BJ (cell line): ENCODE data around the gene LRP5. TPM values are rescaled to one million over a fixed set of nuclear protein-coding genes. Genes with fewer than 3 reads are reported as not detected.
A peak's percentile ranks its signal among the peaks of the same experiment; 100 is the strongest.

Source experiments
- CTCF ChIA-PET: fragments of 350-600 bp; formaldehyde crosslinking; extraction: SDS; loops from one replicate; lab custom pipeline; 2021; ENCODE audit warnings: antibody characterized with exemption, inconsistent platforms; lab: Yijun Ruan, JAX
- POLR2A ChIA-PET: fragments of 300-600 bp; sonication (Branson Sonifier 250); formaldehyde crosslinking; extraction: SDS; loops from one replicate; lab custom pipeline; 2021; ENCODE audit warnings: antibody characterized with exemption; lab: Charles Lee
- DNase-seq: peaks from one replicate; pipeline ENCODE4 v3.0.0-alpha.2; 2011; ENCODE audit warnings: low read depth
- H3K27me3 ChIP-seq: 2 replicates; pipeline ENCODE4 v1.6.0; 2011; ENCODE audit warnings: low read length; ENCODE audit not compliant: control insufficient read depth, insufficient read depth
- H3K36me3 ChIP-seq: 2 replicates; pipeline ENCODE4 v1.5.1; 2011; ENCODE audit warnings: low read length; ENCODE audit not compliant: control insufficient read depth, insufficient read depth
- H3K4me3 ChIP-seq: 2 replicates; pipeline ENCODE4 v1.5.1; 2011; ENCODE audit warnings: low read depth, mild to moderate bottlenecking, control low read depth, low read length
- polyA plus RNA-seq: library from polyadenylated mRNA; depleted of rRNA; stranded (reverse); fragments of >200 nt; gene quantifications from 2 replicates; pipeline ENCODE4 v1.2.3, GENCODE V29; 2011
- TF ChIP-seq, protein P1 (sequence below): IDR thresholded peaks from 2 replicates; pipeline ENCODE4 v1.5.1; 2011; ENCODE audit warnings: low read depth, mild to moderate bottlenecking, control low read depth, inconsistent platforms, low read length, moderate library complexity; ENCODE audit not compliant: insufficient read depth

LRP5 gene
- polyA plus RNA-seq, 1 experiment, result 11.5 TPM

DNA sequence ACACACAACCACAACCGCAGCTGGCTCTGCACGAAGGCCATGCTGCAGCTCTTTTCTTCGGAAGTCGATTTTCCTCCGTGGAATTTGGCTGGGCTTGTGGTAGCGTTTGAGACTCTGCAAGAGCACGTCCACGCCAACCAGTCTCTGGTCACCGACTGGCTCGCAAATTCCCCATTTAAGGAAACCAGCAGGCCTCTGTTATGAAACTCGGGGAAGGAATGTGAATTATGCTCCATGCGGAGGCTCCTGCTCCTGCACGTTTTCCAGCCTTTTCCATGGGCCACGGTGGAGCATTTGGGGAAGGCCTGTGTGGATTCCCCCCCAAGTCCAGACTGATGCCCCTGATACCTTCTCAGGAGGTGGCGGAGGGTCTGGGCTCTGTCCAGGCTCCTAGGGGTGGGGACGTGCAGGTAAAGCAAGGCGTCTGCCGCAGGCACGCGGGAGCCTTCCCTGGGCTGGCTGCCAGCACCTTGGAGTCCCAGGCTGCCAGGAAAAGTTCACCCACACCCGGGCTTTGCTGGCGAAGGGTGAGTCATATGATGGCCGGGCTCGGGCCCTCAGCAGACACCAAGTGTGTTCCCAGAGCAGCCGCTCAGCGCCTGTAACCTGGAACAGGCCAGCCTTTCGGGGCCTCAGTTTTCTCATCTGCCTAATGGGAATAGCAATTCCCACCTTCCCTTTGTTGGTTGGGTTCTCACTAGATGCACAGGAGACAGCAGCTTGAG is 41.9 kb downstream of the LRP5 start:
- Histone ChIP-seq H3K36me3 (peaks cover 3% of the 10 kb centered on the region; the same call in 1 of the 2 replicates), H3K27me3 (no peaks in the 10 kb centered on the region), H3K4me3 (no peak overlapping the region)
- CTCF ChIA-PET, result interaction anchor here (1.0 kb wide), 1 partner anchor 97 kb away, joined by 3 read pairs; no protein-coding TSS in a partner anchor
- TF ChIP-seq, protein P1, sequence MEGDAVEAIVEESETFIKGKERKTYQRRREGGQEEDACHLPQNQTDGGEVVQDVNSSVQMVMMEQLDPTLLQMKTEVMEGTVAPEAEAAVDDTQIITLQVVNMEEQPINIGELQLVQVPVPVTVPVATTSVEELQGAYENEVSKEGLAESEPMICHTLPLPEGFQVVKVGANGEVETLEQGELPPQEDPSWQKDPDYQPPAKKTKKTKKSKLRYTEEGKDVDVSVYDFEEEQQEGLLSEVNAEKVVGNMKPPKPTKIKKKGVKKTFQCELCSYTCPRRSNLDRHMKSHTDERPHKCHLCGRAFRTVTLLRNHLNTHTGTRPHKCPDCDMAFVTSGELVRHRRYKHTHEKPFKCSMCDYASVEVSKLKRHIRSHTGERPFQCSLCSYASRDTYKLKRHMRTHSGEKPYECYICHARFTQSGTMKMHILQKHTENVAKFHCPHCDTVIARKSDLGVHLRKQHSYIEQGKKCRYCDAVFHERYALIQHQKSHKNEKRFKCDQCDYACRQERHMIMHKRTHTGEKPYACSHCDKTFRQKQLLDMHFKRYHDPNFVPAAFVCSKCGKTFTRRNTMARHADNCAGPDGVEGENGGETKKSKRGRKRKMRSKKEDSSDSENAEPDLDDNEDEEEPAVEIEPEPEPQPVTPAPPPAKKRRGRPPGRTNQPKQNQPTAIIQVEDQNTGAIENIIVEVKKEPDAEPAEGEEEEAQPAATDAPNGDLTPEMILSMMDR, result no peak
- DNase-seq, result peak; percentile 94
- POLR2A ChIA-PET, result no interaction called here

DNA sequence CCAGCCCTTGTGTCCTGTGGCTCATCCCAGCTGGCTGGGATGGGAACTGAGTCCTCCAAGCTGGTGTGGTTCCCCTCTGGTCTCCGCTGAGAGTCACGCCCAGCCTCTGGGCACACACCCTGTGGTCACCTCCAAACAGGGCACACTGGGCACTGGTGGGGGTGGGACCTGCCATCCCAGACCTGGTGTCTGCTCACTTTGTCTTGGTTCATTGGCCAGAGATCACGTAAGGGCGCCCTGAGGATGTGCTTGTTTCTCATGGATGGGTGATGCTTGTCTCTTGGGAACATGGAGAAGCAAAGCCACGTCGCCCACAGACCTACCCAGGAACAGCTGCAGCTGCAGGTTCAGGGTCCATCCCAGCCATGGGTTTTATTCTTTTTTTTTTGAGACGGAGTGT is 43.1 kb downstream of the LRP5 start:
- no peaks in the 10 kb centered on the region for H3K27me3 ChIP-seq
- no peak overlapping the region for H3K4me3 ChIP-seq
- no peak for DNase-seq
- ChIA-PET CTCF (no interaction called here), POLR2A (no interaction called here)
- H3K36me3 ChIP-seq, result peaks cover 1% of the 10 kb centered on the region
- TF ChIP-seq, protein P1, result no peak

GRCh38 chr11:68357568-68357967 is 45.2 kb downstream of the LRP5 start:
- peaks cover 1% of the 10 kb centered on the region for H3K36me3 ChIP-seq
- ChIA-PET POLR2A (no interaction called here), CTCF (interaction anchor here (1.1 to 1.8 kb wide), 2 partner anchors 10 to 59 kb away, joined by 3 to 5 read pairs; no protein-coding TSS in a partner anchor)
- no peak overlapping the region for H3K4me3 ChIP-seq
- TF ChIP-seq, protein P1, result no peak
- H3K27me3 ChIP-seq, result no peaks in the 10 kb centered on the region
- DNase-seq, result no peak

DNA sequence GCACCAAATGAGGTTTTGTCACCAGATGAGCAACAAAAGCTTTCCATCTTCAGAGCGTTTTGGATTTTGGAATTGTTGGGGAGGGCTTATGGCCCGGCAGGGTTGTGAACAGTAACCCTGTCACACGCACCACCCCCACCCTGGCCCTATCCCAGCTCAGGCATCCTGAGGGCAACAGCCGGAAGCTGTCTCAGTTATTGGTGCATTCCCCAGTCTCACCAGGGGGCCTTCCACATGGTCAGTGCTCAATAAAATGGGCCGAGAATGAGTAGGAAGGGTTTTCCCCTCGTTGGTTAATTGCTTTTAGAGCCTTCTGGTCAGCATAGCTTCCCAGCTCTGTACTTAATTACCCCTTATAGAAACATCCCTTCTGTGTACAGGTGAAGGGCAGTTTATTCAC is 46.0 kb downstream of the LRP5 start:
- ChIA-PET POLR2A (no interaction called here), CTCF (interaction anchor here (1.1 to 1.8 kb wide), 3 partner anchors 9 to 60 kb away, joined by 3 to 5 read pairs (median 4); no protein-coding TSS in a partner anchor)
- Histone ChIP-seq H3K36me3 (peaks cover 1% of the 10 kb centered on the region), H3K4me3 (no peak overlapping the region), H3K27me3 (no peaks in the 10 kb centered on the region)
- TF ChIP-seq, protein P1, result no peak
- no peak for DNase-seq

GRCh38 chr11:68361702-68362101 is 49.3 kb downstream of the LRP5 start:
- TF ChIP-seq, protein P1, result no peak
- Histone ChIP-seq H3K4me3 (no peak overlapping the region), H3K36me3 (peaks cover 1% of the 10 kb centered on the region), H3K27me3 (no peaks in the 10 kb centered on the region)
- POLR2A ChIA-PET, result no interaction called here
- DNase-seq, result no peak
- CTCF ChIA-PET, result interaction anchor here (0.7 kb wide), 1 partner anchor 22 kb away, joined by 3 read pairs; no protein-coding TSS in a partner anchor
